NB4 (cell line): ENCODE results near the gene MCC.

Experiments used
- CTCF ChIP-seq: IDR thresholded peaks from one replicate; pipeline ENCODE4 v1.5.1; 2012; ENCODE audit warnings: low read depth, low read length
- MAX ChIP-seq: IDR thresholded peaks from 2 replicates; pipeline ENCODE4 v1.6.1; 2011; ENCODE audit warnings: low read depth, low read length
- POLR2A ChIP-seq: IDR thresholded peaks from 2 replicates; pipeline ENCODE4 v1.6.1; 2011; ENCODE audit warnings: mild to moderate bottlenecking; ENCODE audit not compliant: insufficient read length; ENCODE audit errors: extremely low read depth

- no peak for TF ChIP-seq CTCF
- no peak for TF ChIP-seq MAX
- no peak for TF ChIP-seq POLR2A
Measured at GRCh38 chr5:113205807-113206206, 282.4 kb downstream of the MCC start.
